Right ventricle myocardium inferior (tissue), 1 donor: ENCODE results near the gene NOL12. TPM values are rescaled to one million over a fixed set of nuclear protein-coding genes. Genes with fewer than 3 reads are reported as not detected.
"Not testable (repeated sequence)": the region's sequence is repeated elsewhere in the genome, so short reads cannot be mapped to it uniquely, and the experiment has no call there.

Experiments used
- ATAC-seq: fragments of 200-7000 bp; cut with Tn5 transposase; one replicate; pipeline ENCODE4 v1.9.1; 2020; ENCODE audit warnings: mild to moderate bottlenecking, moderate library complexity
- DNase-seq: peaks from one replicate; pipeline ENCODE4 v3.0.0; 2021; ENCODE audit errors: missing footprints
- intact Hi-C: fragments of 100-400 bp; cut with DNase I; formaldehyde crosslinking; loops from one replicate; pipeline ENCODE4 v1.11.0; 2022
- total RNA-seq: library from RNA; stranded (reverse); fragmentation: NEBNext Ultra II Directional; extraction: Animal tissue kit (Norgen Biotek cat#: 25700); gene quantifications from one replicate; pipeline ENCODE4 v1.2.1, GENCODE V29; 2021
- donor health status: DM: no; HTN: yes; CAD: no; lungs with severe emphysema.

NOL12 gene
- total RNA-seq, 1 donor from 2014 or later = 14.1 TPM

- DNase-seq (no peak), ATAC-seq (no peak)
- intact Hi-C loops = no loop called here
Observed at GRCh38 chr22:37701141-37701786, 15.1 kb downstream of the NOL12 start.

GRCh38 chr22:37703906-37704305 lies 17.8 kb downstream of the NOL12 start:
- ATAC-seq (no peak), DNase-seq (no peak)
- intact Hi-C loops = no loop called here

DNA sequence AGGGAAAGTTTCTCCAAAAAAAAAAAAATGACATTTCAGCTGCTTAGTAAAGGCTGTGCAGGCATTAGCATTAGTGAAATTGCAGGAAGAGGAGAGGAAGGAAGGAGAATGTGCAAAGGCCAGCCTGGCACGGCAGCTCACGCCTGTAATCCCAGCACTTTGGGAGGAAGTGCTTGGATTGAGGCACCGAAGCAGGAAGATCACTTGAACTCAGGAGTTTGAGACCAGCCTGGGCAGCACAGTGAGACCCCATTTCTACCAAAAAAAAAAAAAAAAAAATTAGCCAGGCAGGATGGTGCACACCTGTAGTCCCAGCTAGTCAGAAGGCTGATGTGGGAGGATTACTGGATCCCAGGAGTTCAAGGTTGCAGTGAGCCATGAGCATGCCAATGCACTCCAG lies 18.5 kb downstream of the NOL12 start:
- intact Hi-C loops = no loop called here
- DNase-seq (no peak), ATAC-seq (no peak)

GRCh38 chr22:37705205-37705604 lies 19.1 kb downstream of the NOL12 start:
- DNase-seq = no peak
- intact Hi-C loops = no loop called here
- ATAC-seq = no peak

DNA sequence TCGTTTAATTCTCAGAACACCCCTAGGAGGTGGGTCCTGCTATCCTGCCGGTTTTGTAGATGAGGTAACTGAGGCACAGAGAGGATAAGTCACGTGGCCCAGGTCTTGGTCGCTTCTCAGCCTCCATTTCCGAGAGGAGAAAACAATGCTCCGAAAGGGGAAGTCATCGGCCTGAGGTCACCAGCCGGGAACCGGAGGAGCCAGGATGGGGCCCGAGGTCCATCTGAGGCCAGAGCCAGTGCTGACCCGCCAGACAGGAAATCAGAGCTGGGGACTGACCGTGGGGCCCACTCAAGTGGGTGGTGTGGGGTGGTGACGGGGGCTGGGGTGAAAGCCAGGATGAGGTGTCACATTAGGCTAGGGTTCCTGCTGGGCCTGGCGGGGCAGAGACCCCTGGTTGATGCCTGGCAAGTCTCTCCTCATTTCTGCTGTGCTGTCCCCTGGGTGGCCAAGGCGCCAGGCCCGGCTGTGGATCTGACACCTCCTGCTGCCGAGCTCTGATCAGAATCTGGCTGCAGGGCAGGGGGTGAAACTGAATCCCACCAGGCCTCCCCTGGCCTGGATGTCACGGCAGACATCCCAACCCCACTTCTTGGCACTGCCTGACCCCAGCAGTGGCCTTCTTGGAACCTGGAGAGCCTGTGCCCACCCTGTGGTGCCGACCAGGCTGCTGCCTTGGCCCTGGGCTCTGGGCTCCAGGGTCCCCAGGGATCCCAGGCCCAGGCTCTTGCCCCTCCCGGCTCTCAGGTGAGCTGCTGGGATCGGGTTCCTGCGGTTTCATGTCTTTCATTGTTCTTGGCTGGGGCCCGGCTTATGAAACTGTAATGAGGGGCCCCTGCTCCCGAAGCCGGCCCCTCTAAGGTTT lies 22.7 kb downstream of the NOL12 start:
- ATAC-seq (no peak), DNase-seq (no peak)
- intact Hi-C loops = no loop called here

- intact Hi-C loops = no loop called here
- ATAC-seq = no peak
- no peak for DNase-seq
Observed at GRCh38 chr22:37709445-37709765, 23.3 kb downstream of the NOL12 start.

GRCh38 chr22:37710675-37711074 lies 24.5 kb downstream of the NOL12 start:
- DNase-seq (no peak), ATAC-seq (no peak)
- intact Hi-C loops = no loop called here

DNA sequence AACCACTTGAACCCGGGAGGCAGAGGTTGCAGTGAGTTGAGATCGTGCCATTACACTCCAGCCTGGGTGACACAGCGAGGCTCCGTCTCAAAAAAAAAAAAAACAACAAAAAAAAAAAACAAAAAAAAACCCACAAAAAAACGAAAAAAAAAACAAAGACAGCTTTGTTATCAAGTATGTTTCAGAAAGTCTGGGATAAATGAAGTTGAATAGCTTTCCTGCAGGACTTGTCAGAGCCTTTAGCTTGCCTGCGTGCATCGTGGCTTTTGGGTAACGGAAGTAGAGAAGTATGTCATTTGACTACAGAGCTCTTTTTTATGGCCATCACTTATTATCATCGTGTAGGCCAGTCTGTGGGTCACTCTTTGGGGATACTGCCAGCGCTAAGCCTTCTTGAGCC lies 25.3 kb downstream of the NOL12 start:
- DNase-seq = no peak
- intact Hi-C loops = no loop called here
- ATAC-seq = no peak

- DNase-seq = no peak
- intact Hi-C loops = no loop called here
- ATAC-seq = no peak
Observed at GRCh38 chr22:37713761-37714160, 27.6 kb downstream of the NOL12 start.

DNA sequence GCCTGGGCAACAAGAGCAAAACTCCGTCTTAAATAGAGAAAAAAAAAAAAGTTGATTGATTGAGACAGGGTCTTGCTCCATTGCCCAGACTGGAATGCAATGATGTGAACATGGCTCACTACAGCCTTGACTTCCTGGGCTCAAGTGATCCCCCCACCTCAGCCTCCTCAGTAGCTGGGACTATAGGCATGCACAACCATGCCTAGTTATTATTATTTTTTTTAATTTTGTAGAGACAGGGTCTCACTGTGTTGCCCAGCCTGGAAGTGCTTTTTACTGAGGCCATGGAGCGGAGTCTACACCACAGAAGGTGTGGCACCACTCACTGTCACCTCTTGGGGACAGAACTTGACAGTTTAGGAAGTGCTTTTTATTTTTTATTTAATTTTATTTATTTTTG lies 28.5 kb downstream of the NOL12 start:
- ATAC-seq = no peak
- DNase-seq = no peak
- intact Hi-C loops = no loop called here

DNA sequence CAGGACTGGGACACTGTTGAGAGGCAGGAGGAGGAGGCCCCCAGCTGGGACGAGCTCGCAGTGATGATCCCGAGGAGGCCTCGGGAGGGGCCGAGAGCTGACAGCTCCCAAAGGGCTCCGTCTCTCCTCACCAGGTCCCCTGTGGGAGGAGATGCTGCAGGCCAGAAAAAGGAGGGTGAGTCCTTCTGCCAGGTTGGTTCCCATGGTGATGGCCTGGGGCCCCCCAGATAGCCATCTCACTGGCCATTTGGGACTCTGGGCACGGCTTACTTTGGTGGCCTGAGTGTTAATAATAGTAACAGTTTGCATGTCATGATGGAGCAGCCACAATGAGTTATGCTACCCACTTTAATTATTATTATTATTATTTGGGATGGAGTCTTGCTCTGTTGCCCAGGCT lies 29.6 kb downstream of the NOL12 start:
- no peak for ATAC-seq
- intact Hi-C loops = no loop called here
- DNase-seq = no peak

DNA sequence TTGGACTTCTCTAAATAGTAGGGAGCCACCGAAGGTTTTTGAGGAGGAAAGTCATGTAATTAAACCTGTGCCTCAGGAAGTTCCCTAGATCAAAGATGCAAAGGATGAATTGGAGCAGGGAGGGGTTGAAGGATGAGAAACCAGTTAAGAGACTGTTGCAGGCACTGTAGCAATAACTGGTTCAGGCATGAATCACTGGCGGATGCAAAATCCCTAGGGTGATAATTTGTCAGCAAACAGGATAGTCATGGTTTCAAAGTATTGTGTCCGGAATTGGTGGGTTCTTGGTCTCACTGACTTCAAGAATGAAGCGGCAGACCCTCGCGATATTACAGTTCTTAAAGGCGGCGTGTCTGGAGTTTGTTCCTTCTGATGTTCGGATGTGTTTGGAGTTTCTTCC lies 30.6 kb downstream of the NOL12 start:
- DNase-seq (no peak), ATAC-seq (no peak)
- intact Hi-C loops = no loop called here

DNA sequence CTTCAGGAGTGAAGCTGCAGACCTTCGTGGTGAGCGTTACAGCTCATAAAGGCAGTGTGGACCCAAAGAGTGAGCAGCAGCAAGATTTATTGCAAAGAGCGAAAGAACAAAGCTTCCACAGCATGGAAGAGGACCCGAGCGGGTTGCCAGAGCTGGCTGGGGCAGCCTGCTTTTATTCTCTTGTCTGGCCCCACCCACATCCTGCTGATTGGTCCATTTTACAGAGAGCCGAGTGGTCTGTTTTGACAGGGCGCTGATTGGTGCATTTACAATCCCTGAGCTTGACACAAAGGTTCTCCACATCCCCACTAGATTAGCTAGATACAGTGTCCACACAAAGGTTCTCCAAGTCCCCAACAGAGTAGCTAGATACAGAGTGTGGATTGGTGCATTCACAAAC lies 31.1 kb downstream of the NOL12 start:
- ATAC-seq, DNase-seq, intact Hi-C loops: not testable (repeated sequence)

DNA sequence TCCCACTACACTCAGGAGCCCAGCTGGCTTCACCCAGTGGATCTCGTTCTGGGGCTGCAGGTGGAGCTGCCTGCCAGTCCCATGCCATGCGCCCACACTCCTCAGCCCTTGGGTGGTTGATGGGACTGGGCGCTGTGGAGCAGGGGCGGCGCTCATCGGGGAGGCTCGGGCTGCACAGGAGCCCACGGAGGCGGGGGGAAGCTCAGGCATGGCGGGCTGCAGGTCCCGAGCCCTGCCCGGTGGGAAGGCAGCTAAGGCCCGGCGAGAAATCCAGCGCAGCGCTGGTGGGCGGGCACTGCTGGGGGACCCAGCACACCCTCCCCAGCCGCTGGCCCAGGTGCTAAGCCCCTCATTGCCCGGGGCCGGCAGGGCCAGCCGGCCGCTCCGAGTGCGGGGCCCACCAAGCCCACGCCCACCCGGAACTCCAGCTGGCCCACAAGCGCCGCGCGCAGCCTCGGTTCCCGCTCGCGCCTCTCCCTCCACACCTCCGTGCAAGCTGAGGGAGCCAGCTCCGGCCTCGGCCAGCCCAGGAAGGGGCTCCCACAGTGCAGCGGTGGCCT lies 31.7 kb downstream of the NOL12 start:
- not testable (repeated sequence) for ATAC-seq, DNase-seq

GRCh38 chr22:37725551-37726240 lies 39.6 kb downstream of the NOL12 start:
- ATAC-seq (no peak), DNase-seq (no peak)
- intact Hi-C loops = no loop called here

More for the DNA sequence above, 31.7 kb downstream of the NOL12 start:
- intact Hi-C loops = not testable (repeated sequence)

DNA sequence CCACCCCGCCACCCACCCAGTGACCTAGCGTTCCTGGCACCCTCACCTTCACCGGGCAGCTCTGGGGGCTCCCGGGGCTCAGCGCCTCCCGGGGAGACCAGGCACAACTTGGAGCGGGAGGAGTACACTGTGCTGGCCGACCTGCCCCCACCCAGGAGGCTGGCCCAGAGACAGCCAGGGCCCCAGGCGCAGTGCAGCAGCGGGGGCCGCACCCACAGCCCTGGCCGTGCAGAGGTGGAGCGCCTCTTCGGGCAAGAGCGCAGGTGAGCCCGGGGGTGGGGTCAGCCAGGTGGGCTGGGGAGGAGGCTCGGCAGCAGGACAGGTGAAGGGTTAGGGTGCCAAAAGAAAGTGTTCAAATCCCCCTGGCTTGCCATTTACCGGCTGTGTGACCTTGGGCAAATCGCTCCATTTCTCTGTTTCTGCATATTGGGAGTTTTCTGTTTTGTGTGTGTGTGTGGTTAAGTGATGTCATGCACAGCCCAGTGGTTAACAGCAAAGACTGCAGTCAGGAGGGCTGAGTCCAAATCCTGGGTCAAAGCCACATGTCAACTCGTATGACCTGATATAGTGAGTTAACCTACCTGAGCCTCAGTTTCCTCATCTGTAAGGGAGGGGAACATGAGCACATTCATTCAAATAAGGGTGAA lies 40.2 kb downstream of the NOL12 start:
- intact Hi-C loops = no loop called here
- DNase-seq (no peak), ATAC-seq (no peak)

DNA sequence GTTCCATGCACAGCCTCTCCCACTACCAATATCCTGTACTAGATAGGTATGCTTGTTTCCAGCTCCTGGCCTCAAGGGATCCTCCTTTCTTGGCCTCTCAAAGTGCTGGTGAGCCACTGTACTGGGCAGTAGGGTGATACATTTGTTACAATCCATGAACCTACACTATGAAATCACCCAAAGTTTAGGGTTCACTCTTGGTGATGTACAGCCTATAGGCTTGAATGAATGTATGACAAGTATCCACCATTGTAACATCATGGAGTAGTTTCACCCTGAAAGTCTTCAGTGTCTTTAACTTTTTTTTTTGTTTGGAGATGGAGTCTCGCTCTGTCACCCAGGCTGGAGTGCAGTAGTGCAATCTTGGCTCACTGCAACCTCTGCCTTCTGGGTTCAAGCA lies 42.5 kb downstream of the NOL12 start:
- no peak for DNase-seq
- ATAC-seq = no peak
- intact Hi-C loops = no loop called here

GRCh38 chr22:37731804-37732471 lies 45.8 kb downstream of the NOL12 start:
- ATAC-seq (no peak), DNase-seq (no peak)
- intact Hi-C loops = no loop called here
